Eye (tissue), 1 donor: ENCODE measurements around the gene MED25.

Experiments used
- DNase-seq: peaks from one replicate; pipeline ENCODE4 v3.0.0-alpha.2; 2015

MED25 gene

GRCh38 chr19:49817964-49818648 is at the start of gene MED25:
TSS of gene MED25 (plus strand) at chr19:49818289. CDS start at chr19:49818342, 53 bp downstream.
- peak; percentile 98 for DNase-seq

- no peak for DNase-seq
These were observed 47.6 kb upstream of the MED25 start for GRCh38 chr19:49770529-49770928.

- no peak for DNase-seq
These were observed 46.4 kb upstream of the MED25 start for GRCh38 chr19:49771674-49772139.

- DNase-seq = no peak
These were observed 45.1 kb upstream of the MED25 start for GRCh38 chr19:49772850-49773432.

- no peak for DNase-seq
These were observed 44.3 kb upstream of the MED25 start for GRCh38 chr19:49773663-49774350.

- no peak for DNase-seq
These were observed 43.1 kb upstream of the MED25 start for GRCh38 chr19:49774969-49775368.

- DNase-seq = no peak
These were observed 42.2 kb upstream of the MED25 start for GRCh38 chr19:49775742-49776370.

GRCh38 chr19:49776371-49776764 is 41.7 kb upstream of the MED25 start:
- DNase-seq = no peak

- DNase-seq = no peak
These were observed 38.1 kb upstream of the MED25 start for GRCh38 chr19:49779731-49780555.

- no peak for DNase-seq
These were observed 37.2 kb upstream of the MED25 start for GRCh38 chr19:49780861-49781260.

- DNase-seq = no peak
These were observed 36.7 kb upstream of the MED25 start for GRCh38 chr19:49781394-49781793.

- no peak for DNase-seq
These were observed 35.6 kb upstream of the MED25 start for GRCh38 chr19:49782515-49782914.

GRCh38 chr19:49786376-49786820 is 31.7 kb upstream of the MED25 start:
- peak; percentile 10 for DNase-seq

- DNase-seq = no peak
These were observed 30.3 kb upstream of the MED25 start for GRCh38 chr19:49787746-49788145.

- DNase-seq = no peak
These were observed 29.2 kb upstream of the MED25 start for GRCh38 chr19:49788857-49789256.

- DNase-seq = no peak
These were observed 27.2 kb upstream of the MED25 start for GRCh38 chr19:49790866-49791265.

GRCh38 chr19:49791776-49792445 is 26.2 kb upstream of the MED25 start:
- DNase-seq = no peak

GRCh38 chr19:49792829-49793560 is 25.1 kb upstream of the MED25 start:
- no peak for DNase-seq

GRCh38 chr19:49793561-49793840 is 24.6 kb upstream of the MED25 start:
- DNase-seq = no peak

- DNase-seq = no peak
These were observed 22.5 kb upstream of the MED25 start for GRCh38 chr19:49795615-49796014.

GRCh38 chr19:49798574-49798973 is 19.5 kb upstream of the MED25 start:
- DNase-seq = no peak
